ENCODE results near the gene TPM1. TPM values are rescaled to one million over a fixed set of nuclear protein-coding genes. Genes with fewer than 3 reads are reported as not detected.

The TPM1 gene
- total and polyA plus RNA-seq, 2 donors = 22.9 to 145 TPM

DNA sequence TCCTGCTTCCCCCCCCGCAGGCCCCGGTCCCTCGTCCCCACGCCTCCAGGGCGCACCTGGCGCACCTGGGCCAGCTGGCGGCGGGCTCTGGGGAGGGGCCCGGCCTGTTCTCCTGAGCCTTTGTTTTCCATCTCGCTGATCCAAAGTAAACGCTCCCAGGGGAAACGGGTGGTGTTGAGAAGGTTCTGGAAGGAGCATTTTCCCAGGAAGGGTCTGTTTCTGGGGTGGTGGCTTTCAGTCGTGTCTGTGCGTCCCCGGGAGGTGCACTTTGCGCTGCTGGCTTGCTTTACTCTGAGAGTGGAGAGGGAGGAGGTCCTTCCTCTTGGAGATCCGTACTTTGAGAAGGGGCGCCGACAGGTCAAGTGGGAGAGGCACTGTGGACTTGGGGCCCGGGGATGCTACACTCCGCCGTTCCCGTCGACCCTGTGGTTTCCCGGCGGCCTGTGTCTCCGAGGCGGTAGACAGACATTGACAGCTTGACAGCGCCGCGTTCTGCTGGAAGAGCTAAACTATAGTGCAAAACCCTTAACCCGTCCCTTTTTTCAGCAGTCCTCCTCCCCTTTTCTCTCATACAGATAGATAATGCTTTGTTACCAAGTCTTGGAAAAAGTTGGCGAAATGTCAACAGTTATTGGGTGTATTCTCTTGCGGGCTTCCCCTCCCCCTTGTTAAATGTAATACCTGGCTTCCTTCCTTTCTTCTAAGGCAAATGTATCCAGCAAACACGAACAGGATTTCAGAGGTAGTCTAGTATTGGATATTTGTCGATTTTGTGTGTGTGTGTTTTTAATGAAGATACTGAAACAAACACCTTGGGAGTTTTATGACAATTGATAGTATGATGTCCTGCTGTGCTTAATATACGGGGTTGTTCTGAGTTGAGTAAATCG lies 6.5 kb downstream of the TPM1 start:
- peak; percentile 20 to 78 (median 45) for DNase-seq (ENCODE audit: low read depth in 6 of 9, low spot score in 9 of 9)

DNA sequence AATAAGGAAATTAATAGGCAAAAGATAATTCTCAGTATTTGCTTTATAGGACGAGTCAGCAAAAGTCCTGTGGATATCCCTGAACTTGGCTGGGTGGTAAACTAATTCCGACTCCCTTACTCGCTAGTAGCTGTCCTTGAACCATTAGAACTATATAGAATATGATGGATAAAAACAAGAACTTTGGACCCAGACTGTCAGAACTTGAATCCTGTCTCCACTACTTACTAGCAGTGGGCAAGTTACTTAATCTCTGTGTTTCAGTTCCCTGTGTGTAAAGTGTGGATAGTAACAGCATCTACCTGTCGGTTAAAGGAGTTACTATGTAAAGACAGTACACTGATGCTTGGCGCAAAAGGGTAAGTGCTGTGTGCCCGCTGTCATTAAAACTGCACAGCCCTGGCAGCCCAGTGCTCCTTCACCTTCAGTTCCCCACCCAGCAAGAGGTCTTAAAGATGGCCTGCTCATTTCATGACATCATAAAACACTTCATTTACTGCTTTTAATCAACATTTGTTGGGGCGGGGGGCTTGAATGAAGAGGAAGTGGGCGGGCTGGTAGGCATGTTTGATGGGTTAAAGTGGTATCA lies 7.3 kb downstream of the TPM1 start:
- no peak overlapping the region for H3K4me3 ChIP-seq (ENCODE audit: low read length in 2 of 2)
- 91% methylated on average over 8 of the region's 8 CpGs for WGBS
- H3K27me3 ChIP-seq (ENCODE audit: control insufficient read depth in 2 of 2, insufficient read depth in 1 of 2, low read length in 1 of 2) = peaks cover 32 to 41% of the 10 kb centered on the region in 2 donors
- H3K36me3 ChIP-seq (ENCODE audit: control insufficient read depth in 2 of 2, insufficient read depth in 2 of 2, low read length in 1 of 2) = no peaks in the 10 kb centered on the region
- no peak overlapping the region for H3K27ac ChIP-seq (ENCODE audit: low read depth in 1 of 2, low read length in 1 of 2)
- H3K4me1 ChIP-seq (ENCODE audit: control insufficient read depth in 2 of 2, insufficient read depth in 2 of 2, low read length in 2 of 2) = peaks cover 4 to 16% of the 10 kb centered on the region in 2 donors
- no peaks in the 10 kb centered on the region for H3K9me3 ChIP-seq (ENCODE audit: control insufficient read depth in 2 of 2, insufficient read depth in 1 of 2, low read length in 1 of 2)
- no peak for DNase-seq (ENCODE audit: low read depth in 6 of 9, low spot score in 9 of 9)

More for the DNA sequence above, 6.5 kb downstream of the TPM1 start:
- 8% methylated on average over 38 of the region's 38 CpGs for WGBS
- Histone ChIP-seq H3K4me3 (ENCODE audit: low read length in 2 of 2) (peak overlapping the region; percentile 61 to 92), H3K9me3 (ENCODE audit: control insufficient read depth in 2 of 2, insufficient read depth in 1 of 2, low read length in 1 of 2) (no peaks in the 10 kb centered on the region), H3K27ac (ENCODE audit: low read depth in 1 of 2, low read length in 1 of 2) (peak overlapping the region; percentile 12 to 78), H3K4me1 (ENCODE audit: control insufficient read depth in 2 of 2, insufficient read depth in 2 of 2, low read length in 2 of 2) (peaks cover 4 to 16% of the 10 kb centered on the region in 2 donors), H3K36me3 (ENCODE audit: control insufficient read depth in 2 of 2, insufficient read depth in 2 of 2, low read length in 1 of 2) (no peaks in the 10 kb centered on the region), H3K27me3 (ENCODE audit: control insufficient read depth in 2 of 2, insufficient read depth in 1 of 2, low read length in 1 of 2) (peaks cover 40 to 49% of the 10 kb centered on the region in 2 donors)

DNA sequence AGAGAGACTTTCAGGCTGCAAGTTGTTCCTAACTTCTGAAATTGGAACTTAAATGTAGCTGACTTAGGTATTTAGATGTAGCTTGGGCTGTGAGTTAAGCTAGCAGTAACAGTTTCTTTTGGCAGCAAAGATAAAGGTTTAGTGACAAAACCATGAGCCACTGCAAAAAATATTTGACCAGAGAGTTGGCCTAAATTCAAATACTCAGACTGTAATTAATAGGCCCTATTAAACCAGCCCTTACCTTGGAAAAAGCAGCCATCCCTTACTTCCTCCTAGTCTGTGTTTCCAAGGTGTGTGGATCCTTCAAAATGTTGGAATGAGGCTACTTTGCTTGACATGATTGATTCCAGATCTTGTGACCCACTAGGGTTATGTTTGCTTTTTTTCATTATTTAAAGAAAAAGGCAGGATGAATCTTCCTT lies 8.2 kb downstream of the TPM1 start:
- no peak for DNase-seq (ENCODE audit: low read depth in 6 of 9, low spot score in 9 of 9)
- Histone ChIP-seq H3K9me3 (ENCODE audit: control insufficient read depth in 2 of 2, insufficient read depth in 1 of 2, low read length in 1 of 2) (no peaks in the 10 kb centered on the region), H3K36me3 (ENCODE audit: control insufficient read depth in 2 of 2, insufficient read depth in 2 of 2, low read length in 1 of 2) (no peaks in the 10 kb centered on the region), H3K4me3 (ENCODE audit: low read length in 2 of 2) (no peak overlapping the region), H3K27me3 (ENCODE audit: control insufficient read depth in 2 of 2, insufficient read depth in 1 of 2, low read length in 1 of 2) (peaks cover 23 to 32% of the 10 kb centered on the region in 2 donors), H3K4me1 (ENCODE audit: control insufficient read depth in 2 of 2, insufficient read depth in 2 of 2, low read length in 2 of 2) (peaks cover 4 to 16% of the 10 kb centered on the region in 2 donors), H3K27ac (ENCODE audit: low read depth in 1 of 2, low read length in 1 of 2) (no peak overlapping the region)

DNA sequence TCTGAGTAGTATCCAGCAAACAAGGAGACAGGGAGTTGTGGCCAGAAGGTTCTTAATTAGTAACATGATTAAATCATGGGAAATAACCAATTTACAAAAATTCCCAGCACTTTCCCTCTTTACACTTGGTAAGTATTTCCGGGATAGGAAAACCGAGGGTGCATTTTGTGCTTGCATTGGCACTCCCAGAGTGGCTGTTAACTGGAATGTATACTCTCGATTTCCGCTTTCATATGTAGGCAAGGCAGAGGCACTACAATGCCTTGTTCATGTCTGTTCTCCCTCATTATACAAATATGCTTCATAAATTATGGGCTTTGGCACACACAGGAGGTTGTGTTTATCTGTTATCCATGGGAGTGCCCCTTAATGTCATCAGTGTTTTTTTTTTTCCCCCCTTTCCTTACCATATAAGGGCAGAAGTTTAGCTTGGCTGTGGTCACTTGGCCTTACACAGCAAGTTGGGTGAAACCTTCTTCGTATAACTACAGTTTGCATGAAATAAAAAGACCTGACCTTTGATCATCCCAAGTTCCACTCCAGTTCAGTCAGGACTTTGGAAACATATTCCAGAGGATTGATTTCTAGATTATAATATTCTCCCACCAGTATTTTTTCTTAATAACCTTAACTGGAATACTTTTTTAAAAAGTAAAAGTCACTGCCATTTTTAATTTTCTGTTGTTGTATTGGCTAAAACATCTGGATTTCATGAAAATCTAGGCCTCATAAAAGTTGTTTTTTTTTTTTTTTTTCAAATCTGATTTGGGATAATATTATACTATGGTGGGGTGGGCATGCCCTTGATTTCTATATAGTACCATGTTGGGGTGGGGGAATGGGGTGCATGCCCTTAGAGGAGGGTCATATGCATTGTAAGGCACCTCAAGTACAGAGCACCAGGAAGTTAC lies 8.9 kb downstream of the TPM1 start:
- H3K27ac ChIP-seq (ENCODE audit: low read depth in 1 of 2, low read length in 1 of 2) = no peak overlapping the region
- H3K9me3 ChIP-seq (ENCODE audit: control insufficient read depth in 2 of 2, insufficient read depth in 1 of 2, low read length in 1 of 2) = no peaks in the 10 kb centered on the region
- peaks cover 17 to 25% of the 10 kb centered on the region in 2 donors for H3K27me3 ChIP-seq (ENCODE audit: control insufficient read depth in 2 of 2, insufficient read depth in 1 of 2, low read length in 1 of 2)
- no peak overlapping the region for H3K4me3 ChIP-seq (ENCODE audit: low read length in 2 of 2)
- 96% methylated on average over 5 of the region's 5 CpGs for WGBS
- DNase-seq (ENCODE audit: low read depth in 6 of 9, low spot score in 9 of 9) = no peak
- H3K36me3 ChIP-seq (ENCODE audit: control insufficient read depth in 2 of 2, insufficient read depth in 2 of 2, low read length in 1 of 2) = no peaks in the 10 kb centered on the region
- H3K4me1 ChIP-seq (ENCODE audit: control insufficient read depth in 2 of 2, insufficient read depth in 2 of 2, low read length in 2 of 2) = peaks cover 4 to 16% of the 10 kb centered on the region in 2 donors

DNA sequence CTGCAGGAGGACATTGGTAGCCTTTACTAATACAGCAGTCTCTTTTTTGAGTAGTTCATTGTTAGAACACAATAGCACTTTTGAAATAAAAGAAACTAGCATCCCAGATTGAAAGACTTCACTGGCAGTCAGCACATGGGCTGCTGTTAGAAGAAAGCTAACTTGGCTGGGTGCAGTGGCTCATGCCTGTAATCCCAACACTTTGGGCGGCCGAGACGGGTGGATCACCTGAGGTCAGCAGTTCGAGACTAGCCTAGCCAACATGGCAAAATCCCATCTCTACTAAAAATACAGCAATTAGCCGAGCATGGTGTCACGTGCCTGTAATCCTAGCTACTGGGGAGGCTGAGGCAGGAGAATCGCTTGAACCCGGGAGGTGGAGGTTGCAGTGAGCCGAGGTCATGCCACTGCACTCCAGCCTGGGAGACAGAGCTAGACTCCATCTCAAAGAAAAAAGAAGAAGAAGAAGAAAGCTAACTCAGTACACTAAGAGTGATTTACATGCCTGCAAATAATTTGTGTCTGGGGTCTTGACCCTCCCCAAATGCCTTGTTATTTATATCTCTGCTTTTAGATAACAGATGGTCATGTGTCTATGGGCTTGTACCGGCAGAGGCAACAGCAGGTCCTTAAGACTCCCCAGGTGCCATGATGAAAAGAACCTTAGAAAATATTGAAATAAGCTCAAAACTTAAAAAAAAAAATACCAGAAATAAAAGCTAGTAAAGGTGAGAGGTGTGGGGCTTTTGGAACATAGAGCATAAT lies 9.7 kb downstream of the TPM1 start:
- Histone ChIP-seq H3K27ac (ENCODE audit: low read depth in 1 of 2, low read length in 1 of 2) (no peak overlapping the region), H3K4me3 (ENCODE audit: low read length in 2 of 2) (no peak overlapping the region), H3K4me1 (ENCODE audit: control insufficient read depth in 2 of 2, insufficient read depth in 2 of 2, low read length in 2 of 2) (peaks cover 4 to 16% of the 10 kb centered on the region in 2 donors), H3K27me3 (ENCODE audit: control insufficient read depth in 2 of 2, insufficient read depth in 1 of 2, low read length in 1 of 2) (peaks cover 9 to 17% of the 10 kb centered on the region in 2 donors), H3K9me3 (ENCODE audit: control insufficient read depth in 2 of 2, insufficient read depth in 1 of 2, low read length in 1 of 2) (no peaks in the 10 kb centered on the region), H3K36me3 (ENCODE audit: control insufficient read depth in 2 of 2, insufficient read depth in 2 of 2, low read length in 1 of 2) (no peaks in the 10 kb centered on the region)
- 97% methylated on average over 10 of the region's 10 CpGs for WGBS
- DNase-seq (ENCODE audit: low read depth in 6 of 9, low spot score in 9 of 9) = no peak

DNA sequence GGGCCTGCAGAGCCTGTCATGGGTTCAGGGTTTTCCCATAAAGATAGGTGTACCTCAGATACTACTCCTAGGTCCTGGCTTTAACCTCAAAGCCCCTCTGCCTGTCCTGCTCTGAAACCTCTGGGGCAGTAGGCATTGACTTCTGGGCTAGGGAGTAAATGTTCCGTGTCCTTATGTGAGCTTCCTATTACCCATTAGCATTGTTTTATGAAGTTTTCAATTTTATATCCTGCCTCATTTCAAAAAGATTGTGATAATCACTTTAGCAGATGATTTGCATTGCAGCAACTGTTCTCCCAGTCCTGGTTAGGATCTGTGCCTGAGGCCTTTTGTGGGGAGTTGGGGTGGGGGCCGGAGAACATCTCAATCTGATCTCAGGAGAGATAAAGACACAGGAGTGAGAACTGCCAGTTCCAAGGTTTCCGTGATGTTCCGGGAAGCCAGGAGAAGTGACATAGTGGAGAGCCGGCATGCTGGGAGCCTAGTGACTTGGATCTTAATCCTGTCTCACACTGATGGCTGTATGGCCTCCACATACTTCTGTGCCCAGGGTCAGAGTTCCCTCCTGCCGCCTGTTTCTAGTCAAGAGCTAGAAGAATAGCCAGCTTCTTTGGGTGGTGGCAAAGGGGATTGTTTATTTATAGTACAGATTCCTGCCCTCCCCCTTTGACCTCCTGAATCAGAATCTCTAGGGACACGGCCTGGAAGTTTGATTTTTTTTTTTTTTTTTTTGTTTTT lies 10.6 kb downstream of the TPM1 start:
- Histone ChIP-seq H3K27ac (ENCODE audit: low read depth in 1 of 2, low read length in 1 of 2) (no peak overlapping the region), H3K4me1 (ENCODE audit: control insufficient read depth in 2 of 2, insufficient read depth in 2 of 2, low read length in 2 of 2) (peaks cover 4 to 10% of the 10 kb centered on the region in 2 donors), H3K27me3 (ENCODE audit: control insufficient read depth in 2 of 2, insufficient read depth in 1 of 2, low read length in 1 of 2) (peaks cover 6 to 9% of the 10 kb centered on the region in 2 donors), H3K4me3 (ENCODE audit: low read length in 2 of 2) (no peak overlapping the region), H3K9me3 (ENCODE audit: control insufficient read depth in 2 of 2, insufficient read depth in 1 of 2, low read length in 1 of 2) (no peaks in the 10 kb centered on the region), H3K36me3 (ENCODE audit: control insufficient read depth in 2 of 2, insufficient read depth in 2 of 2, low read length in 1 of 2) (no peaks in the 10 kb centered on the region)
- DNase-seq (ENCODE audit: low read depth in 6 of 9, low spot score in 9 of 9) = no peak
- 97% methylated on average over 7 of the region's 7 CpGs for WGBS

DNA sequence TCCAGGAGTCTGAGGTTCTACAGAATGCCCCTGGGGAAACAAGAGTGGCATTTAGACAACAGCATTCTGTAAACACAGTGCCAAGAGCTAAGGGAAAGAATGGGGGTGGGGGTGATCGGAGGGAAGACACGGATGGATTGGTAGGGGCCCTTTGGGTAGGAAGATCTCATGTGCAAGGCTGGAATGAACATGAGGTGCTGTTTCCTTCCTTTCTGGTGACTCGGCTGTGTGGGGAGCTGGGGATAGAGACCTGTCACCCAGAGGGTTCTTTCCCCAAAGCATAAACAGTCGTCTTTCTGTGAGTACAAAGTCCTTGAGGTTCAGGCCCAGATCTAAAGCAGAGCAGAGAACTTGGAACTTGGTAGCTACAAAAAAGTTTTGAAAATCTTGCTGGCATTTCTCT lies 11.7 kb downstream of the TPM1 start:
- 89% methylated on average over 4 of the region's 4 CpGs for WGBS
- no peaks in the 10 kb centered on the region for H3K9me3 ChIP-seq (ENCODE audit: control insufficient read depth in 2 of 2, insufficient read depth in 1 of 2, low read length in 1 of 2)
- H3K4me1 ChIP-seq (ENCODE audit: control insufficient read depth in 2 of 2, insufficient read depth in 2 of 2, low read length in 2 of 2) = peaks cover 0 to 4% of the 10 kb centered on the region in 2 donors
- H3K36me3 ChIP-seq (ENCODE audit: control insufficient read depth in 2 of 2, insufficient read depth in 2 of 2, low read length in 1 of 2) = no peaks in the 10 kb centered on the region
- no peak overlapping the region for H3K27ac ChIP-seq (ENCODE audit: low read depth in 1 of 2, low read length in 1 of 2)
- peaks cover 2 to 6% of the 10 kb centered on the region in 2 donors for H3K27me3 ChIP-seq (ENCODE audit: control insufficient read depth in 2 of 2, insufficient read depth in 1 of 2, low read length in 1 of 2)
- DNase-seq (ENCODE audit: low read depth in 6 of 9, low spot score in 9 of 9) = no peak
- H3K4me3 ChIP-seq (ENCODE audit: low read length in 2 of 2) = no peak overlapping the region

DNA sequence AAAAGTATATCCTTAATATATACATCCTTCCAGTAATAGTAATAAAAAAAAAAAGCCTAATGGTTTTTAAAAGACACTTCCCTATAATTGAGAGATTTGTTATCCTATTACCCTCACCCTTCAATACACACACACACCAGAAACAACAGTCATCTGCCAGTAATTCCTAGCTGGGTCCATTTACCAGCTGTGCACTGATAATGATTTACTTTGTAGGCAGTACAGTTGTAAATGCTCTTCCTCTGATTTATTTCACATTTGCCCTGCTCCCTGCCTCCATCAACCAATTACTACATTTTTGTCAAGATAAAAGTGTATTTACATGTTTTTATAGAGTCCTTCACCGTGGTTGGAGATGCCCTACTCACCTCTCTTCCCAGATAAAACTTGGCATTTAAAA lies 12.4 kb downstream of the TPM1 start:
- no peak overlapping the region for H3K4me3 ChIP-seq (ENCODE audit: low read length in 2 of 2)
- no peak for DNase-seq (ENCODE audit: low read depth in 6 of 9, low spot score in 9 of 9)
- no peak overlapping the region for H3K27ac ChIP-seq (ENCODE audit: low read depth in 1 of 2, low read length in 1 of 2)
- H3K36me3 ChIP-seq (ENCODE audit: control insufficient read depth in 2 of 2, insufficient read depth in 2 of 2, low read length in 1 of 2) = peaks cover 0 to 2% of the 10 kb centered on the region in 2 donors
- H3K4me1 ChIP-seq (ENCODE audit: control insufficient read depth in 2 of 2, insufficient read depth in 2 of 2, low read length in 2 of 2) = peaks cover 0 to 3% of the 10 kb centered on the region in 2 donors
- WGBS = 95% methylated on average over 1 of the region's 1 CpG
- no peaks in the 10 kb centered on the region for H3K9me3 ChIP-seq (ENCODE audit: control insufficient read depth in 2 of 2, insufficient read depth in 1 of 2, low read length in 1 of 2)
- H3K27me3 ChIP-seq (ENCODE audit: control insufficient read depth in 2 of 2, insufficient read depth in 1 of 2, low read length in 1 of 2) = peaks cover 0 to under 1% of the 10 kb centered on the region in 2 donors
